Measurements from ENCODE around the gene DST.

GRCh38 chr6:56547687-56548086 is 95.0 kb downstream of the DST start:
- TF ChIP-seq, protein P1, sequence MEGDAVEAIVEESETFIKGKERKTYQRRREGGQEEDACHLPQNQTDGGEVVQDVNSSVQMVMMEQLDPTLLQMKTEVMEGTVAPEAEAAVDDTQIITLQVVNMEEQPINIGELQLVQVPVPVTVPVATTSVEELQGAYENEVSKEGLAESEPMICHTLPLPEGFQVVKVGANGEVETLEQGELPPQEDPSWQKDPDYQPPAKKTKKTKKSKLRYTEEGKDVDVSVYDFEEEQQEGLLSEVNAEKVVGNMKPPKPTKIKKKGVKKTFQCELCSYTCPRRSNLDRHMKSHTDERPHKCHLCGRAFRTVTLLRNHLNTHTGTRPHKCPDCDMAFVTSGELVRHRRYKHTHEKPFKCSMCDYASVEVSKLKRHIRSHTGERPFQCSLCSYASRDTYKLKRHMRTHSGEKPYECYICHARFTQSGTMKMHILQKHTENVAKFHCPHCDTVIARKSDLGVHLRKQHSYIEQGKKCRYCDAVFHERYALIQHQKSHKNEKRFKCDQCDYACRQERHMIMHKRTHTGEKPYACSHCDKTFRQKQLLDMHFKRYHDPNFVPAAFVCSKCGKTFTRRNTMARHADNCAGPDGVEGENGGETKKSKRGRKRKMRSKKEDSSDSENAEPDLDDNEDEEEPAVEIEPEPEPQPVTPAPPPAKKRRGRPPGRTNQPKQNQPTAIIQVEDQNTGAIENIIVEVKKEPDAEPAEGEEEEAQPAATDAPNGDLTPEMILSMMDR (IDR thresholded peaks at IDR 0.05; ENCODE audit: low read length), result no peak
- TF ChIP-seq EZH2 (IDR thresholded peaks at IDR 0.05; ENCODE audit: borderline replicate concordance, low read length), result no peak
